GM12891 (cell line): ENCODE data around the gene HNRNPA1.

Source experiments
- DNase-seq: peaks from one replicate; pipeline ENCODE4 v3.0.0; 2011; ENCODE audit warnings: low spot score; ENCODE audit not compliant: insufficient read length
- FAIRE-seq: peaks from 2 replicates; lab custom pipeline; 2011; peaks lifted over from hg19 to GRCh38; lab: Jason Lieb, UNC
- PAX5 ChIP-seq: IDR thresholded peaks from 2 replicates; pipeline ENCODE4 v1.6.1; 2011; ENCODE audit warnings: low read length, moderate library complexity, mild to moderate bottlenecking; ENCODE audit not compliant: insufficient read depth, severe bottlenecking
- POLR2A ChIP-seq: IDR thresholded peaks from 2 replicates; pipeline ENCODE4 v1.6.1; 2011; ENCODE audit warnings: low read depth, low read length, control low read depth
- POLR2AphosphoS5 ChIP-seq: IDR thresholded peaks from 2 replicates; pipeline ENCODE4 v1.6.1; 2011; ENCODE audit warnings: low read depth, low read length, control low read depth
- POU2F2 ChIP-seq: IDR thresholded peaks from 2 replicates; pipeline ENCODE4 v1.6.1; 2011; ENCODE audit warnings: low read depth, mild to moderate bottlenecking, control low read depth, low read length, moderate library complexity
- SPI1 ChIP-seq: IDR thresholded peaks from 2 replicates; pipeline ENCODE4 v1.6.1; 2011; ENCODE audit warnings: low read depth, low read length, control low read depth
- TAF1 ChIP-seq: IDR thresholded peaks from 2 replicates; pipeline ENCODE4 v1.6.1; 2011; ENCODE audit warnings: low read depth, low read length, control low read depth

Gene HNRNPA1

GRCh38 chr12:54285150-54286041 lies 4.9 kb downstream of the HNRNPA1 start:
- FAIRE-seq (no peak), DNase-seq (no peak)
- TF ChIP-seq POU2F2: no peak

GRCh38 chr12:54286042-54287030 lies 5.8 kb downstream of the HNRNPA1 start:
- FAIRE-seq: no peak

GRCh38 chr12:54287261-54288157 lies 7.0 kb downstream of the HNRNPA1 start:
- FAIRE-seq (no peak), DNase-seq (no peak)
- TF ChIP-seq POLR2A (peak; percentile 98), TAF1 (no peak), SPI1 (no peak), POLR2AphosphoS5 (peak; percentile 98), PAX5 (no peak), POU2F2 (no peak)

More at GRCh38 chr12:54286042-54287030, 5.8 kb downstream of the HNRNPA1 start:
- no peak for TF ChIP-seq TAF1
- TF ChIP-seq POLR2AphosphoS5: peak; percentile 89
- TF ChIP-seq PAX5: no peak
- peak; percentile 89 for TF ChIP-seq POLR2A
- no peak; the same call in 1 of the 2 replicates for TF ChIP-seq POU2F2
- TF ChIP-seq SPI1: no peak
- no peak for DNase-seq

GRCh38 chr12:54292083-54292930 lies 11.8 kb downstream of the HNRNPA1 start:
- DNase-seq (no peak), FAIRE-seq (no peak)
- TF ChIP-seq SPI1 (no peak), TAF1 (no peak), POU2F2 (no peak), POLR2AphosphoS5 (no peak), PAX5 (no peak), POLR2A (no peak)

GRCh38 chr12:54292931-54293241 lies 12.4 kb downstream of the HNRNPA1 start:
- DNase-seq (no peak), FAIRE-seq (no peak)
- TF ChIP-seq TAF1: no peak
- no peak for TF ChIP-seq SPI1
- TF ChIP-seq PAX5: no peak
- no peak for TF ChIP-seq POLR2A
- no peak for TF ChIP-seq POU2F2
- no peak for TF ChIP-seq POLR2AphosphoS5

GRCh38 chr12:54294152-54294952 lies 13.8 kb downstream of the HNRNPA1 start:
- peak; percentile 55 for DNase-seq

GRCh38 chr12:54294953-54295566 lies 14.5 kb downstream of the HNRNPA1 start:
- FAIRE-seq: no peak
- TF ChIP-seq POLR2AphosphoS5 (no peak), SPI1 (no peak), PAX5 (no peak), TAF1 (no peak), POU2F2 (no peak), POLR2A (no peak)
- DNase-seq: no peak

More at GRCh38 chr12:54294152-54294952, 13.8 kb downstream of the HNRNPA1 start:
- TF ChIP-seq POU2F2: no peak
- TF ChIP-seq PAX5: no peak
- TF ChIP-seq POLR2A: no peak
- TF ChIP-seq POLR2AphosphoS5: no peak
- no peak for TF ChIP-seq TAF1
- TF ChIP-seq SPI1: no peak
- FAIRE-seq: no peak
